ENCODE results near the gene CRYGS. TPM values are rescaled to one million over a fixed set of nuclear protein-coding genes. Genes with fewer than 3 reads are reported as not detected.

CRYGS gene
- total and polyA plus RNA-seq, 9 of the 15 experiments (the other 6 are each of a cell fraction or from before 2014, with no cell fraction given): 1.5 to 3.8 (median 2.0) TPM

DNA sequence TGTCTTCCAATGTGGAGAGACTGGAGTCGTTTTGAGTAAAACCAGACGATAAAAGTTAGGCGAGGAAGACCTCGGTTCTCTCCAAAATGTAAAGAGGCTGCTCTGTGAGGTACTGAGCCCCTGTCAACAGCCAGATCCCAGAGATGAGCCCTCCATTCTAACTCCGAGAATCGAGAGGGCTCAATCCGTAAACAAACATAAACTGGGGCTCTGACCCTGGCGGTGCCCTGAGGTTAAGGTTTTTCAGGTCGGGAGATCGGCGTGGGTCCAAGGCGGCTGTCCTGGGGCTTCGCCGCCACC is 22.5 kb upstream of the CRYGS start (continued):
- TF ChIP-seq FOSL1 (tag; conservative IDR thresholded peaks at IDR 0.05) (0 out of 2 replicates have a peak, but pooled peaks have one; percentile 11), ZBTB33 (CRISPR knock-in tag; IDR thresholded peaks at IDR 0.05) (no peak), MECOM (CRISPR knock-in tag; IDR thresholded peaks at IDR 0.05) (no peak), MEF2D (tag; conservative IDR thresholded peaks at IDR 0.05; ENCODE audit: low read depth) (no peak), ETV6 (IDR thresholded peaks at IDR 0.05; ENCODE audit: borderline replicate concordance in 1 of 2, low read depth in 2 of 2, low read length in 1 of 2) (no peak), ETV6 (CRISPR knock-in tag; IDR thresholded peaks at IDR 0.05; ENCODE audit: borderline replicate concordance) (0 out of 2 replicates have a peak, but pooled peaks have one; percentile 73), MXD1 (CRISPR knock-in tag; IDR thresholded peaks at IDR 0.05; ENCODE audit: borderline replicate concordance, poor library complexity, severe bottlenecking) (no peak), ZNF668 (CRISPR knock-in tag; IDR thresholded peaks at IDR 0.05) (no peak), KDM2B (CRISPR knock-in tag; IDR thresholded peaks at IDR 0.05) (no peak), BCOR (IDR thresholded peaks at IDR 0.05) (no peak), MCM2 (IDR thresholded peaks at IDR 0.05; ENCODE audit: low read depth) (no peak), HLTF (IDR thresholded peaks at IDR 0.05) (no peak), THRA (IDR thresholded peaks at IDR 0.05) (no peak), ZNF146 (CRISPR knock-in tag; IDR thresholded peaks at IDR 0.05; ENCODE audit: unreplicated experiment) (no peak), FOXK2 (conservative IDR thresholded peaks at IDR 0.05 in 1 of 2, IDR thresholded peaks at IDR 0.05 in 1 of 2; ENCODE audit: low read depth in 2 of 2) (0 out of 4 replicates have a peak, but pooled peaks of 1 of the 2 experiments have one; percentile 14), CC2D1A (IDR thresholded peaks at IDR 0.05) (no peak), KLF6 (CRISPR knock-in tag; IDR thresholded peaks at IDR 0.05; ENCODE audit: borderline replicate concordance) (no peak), PPARD (CRISPR knock-in tag; IDR thresholded peaks at IDR 0.05) (no peak), SP1 (CRISPR knock-in tag; IDR thresholded peaks at IDR 0.05) (no peak), ZFP30 (CRISPR knock-in tag; IDR thresholded peaks at IDR 0.05; ENCODE audit: borderline replicate concordance) (no peak), ZNF280B (CRISPR knock-in tag; IDR thresholded peaks at IDR 0.05) (no peak), CEBPB (tag; IDR thresholded peaks at IDR 0.05) (no peak)
